Choroid plexus epithelial cell (primary cell): ENCODE data around the gene SHISA4.

Experiments
- DNase-seq: peaks from one replicate; pipeline ENCODE4 v3.0.0-alpha.2; 2010; ENCODE audit warnings: low read depth
- H3K4me3 ChIP-seq: 2 replicates; pipeline ENCODE4 v1.5.1; 2011; ENCODE audit warnings: low read depth, mild to moderate bottlenecking, control low read depth, low read length, moderate library complexity
- CTCF ChIP-seq: conservative IDR thresholded peaks from 2 replicates; pipeline ENCODE4 v1.5.1; 2011; ENCODE audit warnings: low read depth, mild to moderate bottlenecking, control low read depth, inconsistent platforms, low read length, moderate library complexity

The SHISA4 gene

GRCh38 chr1:201880928-201881571, 7.6 kb upstream of the SHISA4 start:
- no peak for DNase-seq
- no peak overlapping the region for H3K4me3 ChIP-seq
- TF ChIP-seq CTCF, result no peak

- no peak overlapping the region for H3K4me3 ChIP-seq
- no peak for TF ChIP-seq CTCF
Observed at GRCh38 chr1:201881617-201882016, 7.1 kb upstream of the SHISA4 start.

GRCh38 chr1:201882665-201883132, 6.0 kb upstream of the SHISA4 start:
- no peak overlapping the region for H3K4me3 ChIP-seq
- DNase-seq, result peak; percentile 46

More at GRCh38 chr1:201881617-201882016, 7.1 kb upstream of the SHISA4 start:
- DNase-seq, result no peak

GRCh38 chr1:201883266-201883665, 5.4 kb upstream of the SHISA4 start:
- no peak overlapping the region for H3K4me3 ChIP-seq
- no peak for TF ChIP-seq CTCF
- DNase-seq, result no peak

More at GRCh38 chr1:201882665-201883132, 6.0 kb upstream of the SHISA4 start:
- peak; percentile 21 for TF ChIP-seq CTCF

GRCh38 chr1:201883786-201884185, 4.9 kb upstream of the SHISA4 start:
- no peak overlapping the region for H3K4me3 ChIP-seq
- peak; percentile 69 for DNase-seq
- no peak for TF ChIP-seq CTCF

- TF ChIP-seq CTCF, result no peak
Observed at GRCh38 chr1:201884425-201884824, 4.3 kb upstream of the SHISA4 start.

GRCh38 chr1:201885531-201886075, 3.1 kb upstream of the SHISA4 start:
- no peak overlapping the region for H3K4me3 ChIP-seq
- no peak for TF ChIP-seq CTCF
- peak; percentile 42 for DNase-seq

More at GRCh38 chr1:201884425-201884824, 4.3 kb upstream of the SHISA4 start:
- H3K4me3 ChIP-seq, result no peak overlapping the region
- DNase-seq, result no peak
